22Rv1 (cell line): Measurements from ENCODE around the gene CXCR2.

ENCODE experiments used
- H3K27ac ChIP-seq: fragments of 450-650 bp; 2 replicates; pipeline ENCODE4 v1.5.1; 2017
- CTCF ChIP-seq: fragments of 450-650 bp; IDR thresholded peaks from 2 replicates; pipeline ENCODE4 v1.5.1; 2017; ENCODE audit warnings: mild to moderate bottlenecking
- ZFX ChIP-seq: fragments of 450-650 bp; IDR thresholded peaks from 2 replicates; pipeline ENCODE4 v1.6.1; 2017; ENCODE audit warnings: antibody characterized with exemption, borderline replicate concordance

The CXCR2 gene

GRCh38 chr2:218125626-218126080, at the start of gene CXCR2:
CXCR2 (plus strand) TSS chr2:218126028; CDS start chr2:218134802, 8,774 bp downstream.
- H3K27ac ChIP-seq, result no peak within 1 kb of the TSS
- TF ChIP-seq ZFX, result no peak
- no peak for TF ChIP-seq CTCF

- no peak overlapping the region for H3K27ac ChIP-seq
- TF ChIP-seq ZFX, result no peak
- TF ChIP-seq CTCF, result no peak
Observed at GRCh38 chr2:218077464-218078216, 48.2 kb upstream of the CXCR2 start.

GRCh38 chr2:218079943-218080913, 45.6 kb upstream of the CXCR2 start:
- TF ChIP-seq ZFX, result no peak
- TF ChIP-seq CTCF, result no peak
- no peak overlapping the region for H3K27ac ChIP-seq

GRCh38 chr2:218081063-218081462, 44.8 kb upstream of the CXCR2 start:
- no peak for TF ChIP-seq ZFX
- no peak for TF ChIP-seq CTCF
- no peak overlapping the region for H3K27ac ChIP-seq

GRCh38 chr2:218081695-218082094, 44.1 kb upstream of the CXCR2 start:
- no peak for TF ChIP-seq ZFX
- H3K27ac ChIP-seq, result no peak overlapping the region

- no peak overlapping the region for H3K27ac ChIP-seq
- TF ChIP-seq ZFX (no peak), CTCF (no peak)
Observed at GRCh38 chr2:218082586-218083351, 43.1 kb upstream of the CXCR2 start.

GRCh38 chr2:218083352-218083676, 42.5 kb upstream of the CXCR2 start:
- no peak overlapping the region for H3K27ac ChIP-seq
- no peak for TF ChIP-seq CTCF
- no peak for TF ChIP-seq ZFX
